Measurements from ENCODE around the gene RASSF3.

The RASSF3 gene

DNA sequence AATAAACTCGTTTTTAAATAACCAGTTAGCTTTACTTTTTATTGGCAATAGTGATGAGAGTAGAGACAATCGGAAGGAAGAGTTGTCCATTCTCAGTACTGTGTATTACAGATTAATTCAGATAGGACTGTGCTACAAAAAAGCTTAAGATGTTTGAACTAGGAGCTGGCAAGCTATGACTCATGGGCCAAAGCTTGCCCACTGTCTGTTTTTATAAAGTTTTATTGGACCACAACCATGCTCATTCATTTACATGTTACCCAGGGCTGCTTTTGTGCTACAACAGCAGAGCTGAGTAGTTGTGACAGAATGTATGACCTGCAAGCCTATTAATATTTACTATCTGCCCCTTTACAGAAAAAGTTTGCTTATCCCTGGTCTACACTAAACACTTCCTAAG is 129.5 kb downstream of the RASSF3 start:
- H3K9me3 Mint-ChIP-seq = no peaks in the 10 kb centered on the region
- H3K36me3 Mint-ChIP-seq (ENCODE audit: low read depth) = peaks cover 82% of the 10 kb centered on the region

DNA sequence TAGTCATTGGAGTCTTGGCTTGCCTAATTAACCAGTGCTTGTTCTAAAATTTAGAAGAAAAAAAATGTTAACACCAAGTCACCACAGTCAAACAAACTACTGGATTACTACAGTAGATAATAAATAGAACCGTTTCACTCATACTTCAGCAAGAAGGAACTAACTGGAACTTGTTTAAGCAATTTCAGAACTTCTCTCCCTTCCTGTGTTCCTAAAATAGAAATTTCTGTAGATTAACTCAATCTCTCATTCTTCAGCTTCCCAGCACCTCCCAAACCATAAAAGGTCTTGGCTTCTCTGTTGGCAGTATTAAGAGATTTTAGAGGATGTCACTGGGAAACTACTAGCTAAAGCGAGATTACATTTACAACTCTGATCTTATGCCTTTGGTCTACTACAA is 130.4 kb downstream of the RASSF3 start:
- Mint-ChIP-seq H3K9me3 (no peaks in the 10 kb centered on the region), H3K27ac (no peak overlapping the region), H3K27me3 (ENCODE audit: low read depth, poor library complexity) (no peaks in the 10 kb centered on the region), H3K36me3 (ENCODE audit: low read depth) (peaks cover 88% of the 10 kb centered on the region), H3K4me3 (no peak overlapping the region), H3K4me1 (no peaks in the 10 kb centered on the region)
- TF ChIP-seq, protein P1, sequence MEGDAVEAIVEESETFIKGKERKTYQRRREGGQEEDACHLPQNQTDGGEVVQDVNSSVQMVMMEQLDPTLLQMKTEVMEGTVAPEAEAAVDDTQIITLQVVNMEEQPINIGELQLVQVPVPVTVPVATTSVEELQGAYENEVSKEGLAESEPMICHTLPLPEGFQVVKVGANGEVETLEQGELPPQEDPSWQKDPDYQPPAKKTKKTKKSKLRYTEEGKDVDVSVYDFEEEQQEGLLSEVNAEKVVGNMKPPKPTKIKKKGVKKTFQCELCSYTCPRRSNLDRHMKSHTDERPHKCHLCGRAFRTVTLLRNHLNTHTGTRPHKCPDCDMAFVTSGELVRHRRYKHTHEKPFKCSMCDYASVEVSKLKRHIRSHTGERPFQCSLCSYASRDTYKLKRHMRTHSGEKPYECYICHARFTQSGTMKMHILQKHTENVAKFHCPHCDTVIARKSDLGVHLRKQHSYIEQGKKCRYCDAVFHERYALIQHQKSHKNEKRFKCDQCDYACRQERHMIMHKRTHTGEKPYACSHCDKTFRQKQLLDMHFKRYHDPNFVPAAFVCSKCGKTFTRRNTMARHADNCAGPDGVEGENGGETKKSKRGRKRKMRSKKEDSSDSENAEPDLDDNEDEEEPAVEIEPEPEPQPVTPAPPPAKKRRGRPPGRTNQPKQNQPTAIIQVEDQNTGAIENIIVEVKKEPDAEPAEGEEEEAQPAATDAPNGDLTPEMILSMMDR (IDR thresholded peaks at IDR 0.05) = no peak
- no peak for DNase-seq

More for the DNA sequence above, 129.5 kb downstream of the RASSF3 start:
- TF ChIP-seq, protein P1 (IDR thresholded peaks at IDR 0.05) = no peak
- Mint-ChIP-seq H3K4me1 (no peaks in the 10 kb centered on the region), H3K27ac (no peak overlapping the region), H3K27me3 (ENCODE audit: low read depth, poor library complexity) (no peaks in the 10 kb centered on the region), H3K4me3 (no peak overlapping the region)
- no peak for DNase-seq

DNA sequence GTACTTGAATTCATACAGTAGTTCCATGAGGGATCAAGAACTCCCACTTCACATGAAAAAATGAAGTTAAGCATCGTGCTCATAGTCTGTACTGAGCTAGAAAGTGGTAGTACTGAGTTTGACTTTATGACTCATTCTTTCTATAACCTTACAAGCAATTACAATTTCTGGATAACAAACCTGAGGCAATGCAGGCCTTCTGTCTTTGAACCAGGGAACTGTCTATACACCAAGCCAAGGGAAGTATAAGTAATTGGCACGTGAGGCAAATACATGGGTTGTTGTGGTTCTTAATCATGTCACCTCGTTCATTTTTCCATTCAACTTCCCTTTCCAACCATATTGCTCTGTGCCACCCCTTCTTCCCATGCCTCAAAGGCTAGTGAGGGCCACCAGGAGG is 132.1 kb downstream of the RASSF3 start:
- Mint-ChIP-seq H3K9me3 (no peaks in the 10 kb centered on the region), H3K4me3 (no peak overlapping the region), H3K27me3 (ENCODE audit: low read depth, poor library complexity) (no peaks in the 10 kb centered on the region), H3K4me1 (no peaks in the 10 kb centered on the region), H3K27ac (no peak overlapping the region), H3K36me3 (ENCODE audit: low read depth) (peaks cover 86% of the 10 kb centered on the region)
- TF ChIP-seq, protein P1 (IDR thresholded peaks at IDR 0.05) = no peak
- no peak for DNase-seq

GRCh38 chr12:64743206-64743605 is 132.9 kb downstream of the RASSF3 start:
- Mint-ChIP-seq H3K4me1 (no peaks in the 10 kb centered on the region), H3K4me3 (no peak overlapping the region), H3K27me3 (ENCODE audit: low read depth, poor library complexity) (no peaks in the 10 kb centered on the region), H3K36me3 (ENCODE audit: low read depth) (peaks cover 86% of the 10 kb centered on the region), H3K9me3 (no peaks in the 10 kb centered on the region), H3K27ac (no peak overlapping the region)
- no peak for DNase-seq
- TF ChIP-seq, protein P1 (IDR thresholded peaks at IDR 0.05) = no peak

DNA sequence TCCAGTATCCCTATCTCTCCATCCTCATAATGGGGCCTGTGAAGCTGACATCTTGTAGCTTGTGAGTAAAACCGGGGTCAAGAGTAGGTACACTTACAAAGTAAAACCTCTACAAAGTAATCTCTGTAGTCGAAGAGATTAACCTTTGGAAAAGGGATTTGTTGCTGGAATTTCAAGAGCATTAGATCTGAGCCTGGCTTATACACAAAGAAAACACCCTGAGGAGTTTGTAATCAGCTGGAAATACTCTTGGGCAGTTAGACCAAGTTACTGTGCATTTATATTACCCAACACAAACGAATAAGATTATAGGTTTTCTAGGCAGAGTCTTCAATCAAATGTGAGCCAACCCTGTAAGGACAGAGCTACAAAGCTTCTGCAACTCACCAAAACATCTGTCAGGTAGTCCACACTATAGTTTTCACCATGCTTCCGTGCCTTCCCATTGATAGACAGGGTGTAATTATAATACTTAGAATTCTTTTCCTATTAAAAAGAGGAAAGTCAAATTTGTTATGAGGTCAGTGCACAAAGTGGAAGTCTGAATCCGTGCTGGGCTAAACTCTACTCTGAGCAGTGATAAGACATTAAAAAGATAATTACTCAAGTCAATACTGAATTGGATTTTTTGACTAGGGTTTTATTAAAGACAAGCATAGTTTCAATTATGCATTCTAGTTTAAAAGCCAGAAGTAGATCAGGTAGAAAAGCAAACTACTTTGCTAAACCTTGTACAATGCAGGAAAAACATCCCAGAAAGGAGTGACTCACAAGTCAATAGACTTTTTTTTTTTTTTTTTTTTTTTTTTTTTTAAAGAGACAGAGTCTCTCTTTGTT is 134.3 kb downstream of the RASSF3 start:
- no peak overlapping the region for H3K4me3 Mint-ChIP-seq
- peaks cover 82% of the 10 kb centered on the region for H3K36me3 Mint-ChIP-seq (ENCODE audit: low read depth)
- TF ChIP-seq, protein P1 (IDR thresholded peaks at IDR 0.05) = no peak
- no peak overlapping the region for H3K27ac Mint-ChIP-seq
- no peak for DNase-seq
- no peaks in the 10 kb centered on the region for H3K9me3 Mint-ChIP-seq
- no peaks in the 10 kb centered on the region for H3K27me3 Mint-ChIP-seq (ENCODE audit: low read depth, poor library complexity)
- H3K4me1 Mint-ChIP-seq = no peaks in the 10 kb centered on the region

All from nephron progenitor cell (in vitro differentiated cells).